Activated gamma-delta T cell (primary cell): ENCODE measurements around the gene AKNA.
"Not testable (repeated sequence)": the region's sequence is repeated elsewhere in the genome, so short reads cannot be mapped to it uniquely, and the experiment has no call there.

Experiments used
- DNase-seq: peaks from one replicate; lab custom pipeline; 2025; lab: John Stamatoyannopoulos, UW

The AKNA gene

GRCh38 chr9:114336699-114337395 lies 50.9 kb downstream of the AKNA start:
- no peak for DNase-seq

- no peak for DNase-seq
Observed at GRCh38 chr9:114336157-114336556, 51.6 kb downstream of the AKNA start.

GRCh38 chr9:114335745-114336144 lies 52.0 kb downstream of the AKNA start:
- no peak for DNase-seq

- DNase-seq: no peak
Observed at GRCh38 chr9:114334490-114334889, 53.3 kb downstream of the AKNA start.

GRCh38 chr9:114333718-114334117 lies 54.1 kb downstream of the AKNA start:
- DNase-seq: not testable (repeated sequence)

GRCh38 chr9:114332474-114333040 lies 55.2 kb downstream of the AKNA start:
- not testable (repeated sequence) for DNase-seq

- not testable (repeated sequence) for DNase-seq
Observed at GRCh38 chr9:114331229-114332195, 56.3 kb downstream of the AKNA start.

- DNase-seq: no peak
Observed at GRCh38 chr9:114330636-114331035, 57.1 kb downstream of the AKNA start.

- not testable (repeated sequence) for DNase-seq
Observed at GRCh38 chr9:114329625-114330022, 58.2 kb downstream of the AKNA start, which contains the start of gene ORM2. Gene ORM2, plus strand, starts transcription at chr9:114329869. Its CDS starts 36 bp downstream, at chr9:114329905.

GRCh38 chr9:114328937-114329624 lies 58.7 kb downstream of the AKNA start:
- not testable (repeated sequence) for DNase-seq

GRCh38 chr9:114328357-114328820 lies 59.4 kb downstream of the AKNA start:
- DNase-seq: not testable (repeated sequence)

- DNase-seq: no peak
Observed at GRCh38 chr9:114327749-114328148, 60.0 kb downstream of the AKNA start.

GRCh38 chr9:114325684-114326254 lies 62.0 kb downstream of the AKNA start:
- not testable (repeated sequence) for DNase-seq

- DNase-seq: not testable (repeated sequence)
Observed at GRCh38 chr9:114324965-114325364, 62.8 kb downstream of the AKNA start.

- DNase-seq: no peak
Observed at GRCh38 chr9:114324492-114324891, 63.3 kb downstream of the AKNA start.

GRCh38 chr9:114323849-114324248 lies 63.9 kb downstream of the AKNA start:
- not testable (repeated sequence) for DNase-seq

GRCh38 chr9:114322831-114323531 lies 64.8 kb downstream of the AKNA start, which contains the start of gene ORM1:
Gene ORM1, plus strand, starts transcription at chr9:114323098. Its CDS starts 36 bp downstream, at chr9:114323134.
- DNase-seq: not testable (repeated sequence)

GRCh38 chr9:114322160-114322818 lies 65.5 kb downstream of the AKNA start:
- DNase-seq: not testable (repeated sequence)

- no peak for DNase-seq
Observed at GRCh38 chr9:114321759-114322158, 66.0 kb downstream of the AKNA start.

GRCh38 chr9:114320710-114321109 lies 67.1 kb downstream of the AKNA start:
- DNase-seq: not testable (repeated sequence)
